Amniotic epithelial cell (primary cell): ENCODE data around the gene URM1.

Experiments
- DNase-seq: peaks from one replicate; pipeline ENCODE4 v3.0.0-alpha.2; 2010; ENCODE audit warnings: low read depth

Gene URM1

DNA sequence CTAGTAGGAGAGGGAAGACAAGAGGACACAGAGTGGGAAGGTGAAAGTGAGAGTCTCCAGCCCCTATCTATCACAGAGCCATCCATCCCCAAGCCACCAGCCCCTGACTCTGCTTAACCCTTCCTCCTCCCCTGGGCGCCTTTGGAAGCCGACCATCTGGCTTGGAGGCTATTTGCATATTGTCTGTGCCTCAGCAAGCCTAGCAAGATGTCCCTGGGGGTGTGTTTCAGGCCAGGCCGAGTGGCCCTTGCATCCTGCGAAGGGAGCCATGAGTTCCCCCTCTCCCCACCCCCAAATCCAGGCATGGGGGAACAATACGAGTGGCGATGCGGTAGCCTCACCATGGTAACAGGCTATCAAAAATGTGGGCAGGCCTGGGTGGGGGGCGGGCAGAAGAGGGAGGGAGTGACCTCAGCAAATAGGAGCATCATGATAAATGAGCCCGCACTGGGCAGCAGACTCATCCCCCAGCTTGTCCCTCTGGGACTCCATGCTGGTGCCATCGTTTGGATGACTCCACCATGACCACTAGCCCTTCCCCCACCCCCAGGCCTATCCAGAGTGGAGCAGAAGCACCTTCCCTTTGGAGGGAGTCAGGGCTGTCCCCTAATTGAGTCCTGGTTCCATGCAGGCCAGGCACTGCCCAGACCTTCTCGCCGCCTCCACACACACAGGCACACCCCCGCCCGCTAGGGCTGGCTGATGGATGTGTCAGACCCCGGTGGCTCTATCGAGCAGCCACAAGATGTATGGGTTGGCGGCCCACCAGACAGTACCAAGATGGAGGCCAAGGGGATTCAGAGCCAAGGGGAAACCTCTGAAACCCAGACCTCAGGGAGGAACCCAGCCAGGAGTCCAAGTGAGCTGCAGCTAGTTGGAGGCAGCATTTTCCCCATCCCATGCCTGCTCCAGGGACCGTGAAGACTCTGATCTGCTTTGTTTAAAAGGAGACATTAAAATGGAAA, 14.6 kb downstream of the URM1 start:
- DNase-seq = no peak

- DNase-seq = no peak
Observed at GRCh38 chr9:128388150-128388549, 17.0 kb downstream of the URM1 start.

- no peak for DNase-seq
Observed at GRCh38 chr9:128389395-128390149, 18.4 kb downstream of the URM1 start.

DNA sequence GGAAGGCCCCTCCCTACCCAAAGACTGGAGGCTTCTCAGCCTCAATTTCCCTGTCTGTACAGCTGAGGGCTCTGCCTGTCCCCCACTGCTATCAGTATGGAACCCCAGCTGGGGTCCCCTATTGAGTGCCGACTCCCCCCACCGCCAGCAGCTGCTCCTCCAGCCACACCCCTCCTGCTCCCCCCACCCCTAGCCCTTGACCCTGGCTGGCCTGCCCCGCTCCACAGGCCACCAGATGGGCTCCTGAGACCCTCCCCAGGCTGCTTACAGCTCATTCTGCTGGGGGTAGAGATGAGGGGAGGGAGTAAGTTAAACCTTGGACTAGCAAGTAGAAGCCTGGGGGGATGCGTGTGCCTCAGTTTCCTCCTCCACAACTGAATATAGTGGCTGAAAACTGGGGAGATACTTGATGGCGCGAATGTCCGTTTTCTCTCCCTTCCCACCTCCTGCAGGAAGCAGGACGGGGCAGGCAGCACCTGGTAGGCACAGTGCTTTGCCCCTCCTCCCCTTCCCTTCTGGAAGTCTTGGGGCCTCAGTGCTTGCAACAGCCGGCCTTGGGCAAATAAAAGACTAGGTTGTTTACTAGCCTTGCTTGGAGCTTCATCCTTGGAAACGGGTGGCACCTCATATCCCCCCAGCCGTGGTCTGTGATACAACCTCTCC, 19.1 kb downstream of the URM1 start:
- DNase-seq = no peak

GRCh38 chr9:128390813-128391711, 19.9 kb downstream of the URM1 start:
- DNase-seq = no peak

DNA sequence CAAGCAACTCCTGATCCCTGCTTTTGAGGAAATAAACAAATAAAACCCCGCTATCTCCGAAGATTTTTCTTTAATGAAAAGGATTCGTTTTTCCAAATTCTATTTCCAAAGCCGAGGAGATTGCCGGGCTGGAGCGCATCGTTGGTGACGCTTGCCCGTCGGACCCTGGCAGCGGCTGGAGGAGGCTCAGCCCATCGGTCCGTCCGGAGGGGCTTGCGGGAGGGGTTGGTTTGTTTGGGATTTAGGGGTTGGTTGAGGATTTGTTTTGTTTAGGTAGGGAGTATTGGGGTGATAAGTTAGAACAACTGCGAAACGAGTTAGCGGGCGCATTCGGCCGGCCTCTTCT, 20.8 kb downstream of the URM1 start:
- DNase-seq = no peak

- no peak for DNase-seq
Observed at GRCh38 chr9:128392302-128393144, 21.3 kb downstream of the URM1 start.

DNA sequence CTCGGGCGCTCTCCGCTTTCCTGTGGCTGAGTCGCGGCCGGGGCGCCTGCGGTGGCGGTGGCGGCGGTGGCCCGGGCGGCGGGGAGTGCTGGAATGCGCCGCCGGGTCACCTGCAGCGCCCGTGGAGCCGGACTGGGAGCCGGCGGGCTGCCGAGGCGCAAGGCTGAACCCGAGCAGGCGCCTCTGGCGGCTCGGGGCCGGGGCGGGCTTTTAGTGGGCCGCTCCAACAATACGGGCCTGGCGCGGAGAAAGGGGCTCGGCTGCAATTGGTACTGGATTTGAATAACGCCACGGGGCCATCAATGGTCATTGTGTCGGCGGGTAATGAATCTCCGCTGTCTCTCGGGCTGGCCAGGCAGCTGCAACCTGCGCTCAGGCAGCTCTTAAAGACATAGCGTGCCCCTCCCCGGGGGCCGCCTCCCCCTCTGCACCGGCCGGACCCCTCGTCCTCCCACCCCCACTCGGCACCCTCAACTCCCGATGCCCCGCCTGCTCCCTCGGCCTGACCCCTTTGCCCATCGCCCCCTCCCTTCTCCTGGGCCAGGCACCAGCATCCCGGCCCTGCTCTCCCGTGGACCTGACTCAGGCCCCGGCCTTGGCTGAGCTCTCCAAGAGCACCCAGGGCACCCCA, 22.1 kb downstream of the URM1 start:
- DNase-seq = peak; percentile 21

DNA sequence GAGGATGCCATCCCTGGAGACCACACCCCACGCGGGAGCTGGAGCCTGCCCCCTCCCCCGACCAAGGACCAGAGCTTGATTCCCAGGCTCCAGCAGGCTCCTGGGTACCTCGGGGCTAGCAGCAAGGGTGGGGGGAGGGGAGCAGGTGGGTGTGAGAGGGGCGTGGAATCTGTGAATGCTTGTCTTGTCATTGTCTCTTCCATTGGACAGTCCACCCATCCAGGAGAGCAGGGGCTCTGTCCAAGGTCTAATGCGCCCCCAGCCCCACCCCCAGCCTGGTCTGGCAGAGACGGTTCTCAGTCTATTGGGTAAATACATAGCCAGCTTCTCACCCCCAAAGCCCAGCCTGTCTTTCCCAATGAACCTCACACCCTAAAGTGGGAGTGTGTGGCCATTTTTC, 22.8 kb downstream of the URM1 start:
- no peak for DNase-seq

DNA sequence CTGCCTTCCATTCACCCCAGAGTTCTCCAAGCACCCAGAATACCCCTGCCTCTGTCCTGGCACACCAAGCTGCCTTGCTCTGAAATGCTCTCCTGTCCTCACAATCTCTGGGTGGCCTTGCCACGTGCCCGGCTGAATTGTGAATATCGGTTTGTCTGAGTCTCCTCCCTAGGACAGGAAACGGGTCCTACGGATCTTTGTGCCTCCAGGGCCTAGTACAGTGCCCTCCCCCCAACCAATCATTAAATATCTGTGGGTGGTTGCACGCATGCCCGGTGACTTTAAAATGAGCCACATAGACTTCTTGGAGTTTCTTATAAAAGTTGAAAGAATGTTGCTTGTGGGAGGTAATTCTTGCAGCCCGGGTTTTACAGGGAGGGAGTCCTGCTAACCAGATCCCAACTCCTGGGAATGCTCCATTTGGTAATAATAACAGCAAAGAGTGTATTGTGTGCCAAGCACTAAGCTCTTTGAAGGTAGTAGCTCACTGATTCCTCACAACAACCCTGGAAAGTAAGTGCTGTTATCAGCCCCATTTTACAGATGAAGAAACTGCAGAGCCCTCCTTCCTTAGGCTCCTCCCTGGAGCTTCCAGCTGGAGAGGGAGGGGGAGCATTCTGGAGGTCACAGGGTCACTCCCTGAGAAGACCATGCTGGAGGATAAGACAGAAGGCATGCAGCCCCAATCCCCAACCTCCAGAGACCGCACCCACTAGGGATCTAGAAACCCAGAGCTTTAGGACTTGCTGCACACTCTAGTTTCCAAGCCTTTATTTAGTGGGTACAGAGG, 23.4 kb downstream of the URM1 start:
- no peak for DNase-seq

DNA sequence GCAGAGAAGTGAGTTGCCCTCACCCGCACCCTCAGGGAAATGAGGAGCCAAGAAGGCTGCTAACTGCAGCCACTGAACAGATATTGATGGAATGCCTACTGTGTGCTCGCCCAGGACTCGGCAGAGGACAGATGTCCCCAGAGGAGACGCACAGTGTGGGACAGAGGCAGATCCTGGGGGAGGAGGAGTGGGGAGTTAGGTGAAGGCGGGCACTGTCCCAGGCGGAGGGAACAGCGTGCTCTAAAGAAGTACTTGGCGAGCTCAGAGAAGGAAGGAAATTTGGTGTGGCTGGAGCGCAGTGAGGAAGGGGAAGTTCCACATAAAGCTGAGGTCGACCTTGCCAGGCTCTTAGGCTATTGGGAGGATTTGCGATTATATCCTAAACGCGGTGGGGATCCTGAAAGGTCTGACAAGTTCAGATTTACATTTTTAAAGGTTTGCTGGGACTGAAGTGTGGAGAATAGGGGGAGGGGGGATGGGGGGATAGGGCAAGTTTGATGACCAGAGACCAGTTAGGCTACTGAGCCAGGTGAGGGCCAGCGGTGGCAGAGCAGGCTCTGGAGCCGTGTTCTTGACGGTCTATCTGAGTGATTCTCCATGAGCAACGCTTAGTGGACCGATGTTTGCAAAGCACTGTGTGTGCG, 25.9 kb downstream of the URM1 start:
- DNase-seq = no peak

- no peak for DNase-seq
Observed at GRCh38 chr9:128397831-128398230, 26.7 kb downstream of the URM1 start.

DNA sequence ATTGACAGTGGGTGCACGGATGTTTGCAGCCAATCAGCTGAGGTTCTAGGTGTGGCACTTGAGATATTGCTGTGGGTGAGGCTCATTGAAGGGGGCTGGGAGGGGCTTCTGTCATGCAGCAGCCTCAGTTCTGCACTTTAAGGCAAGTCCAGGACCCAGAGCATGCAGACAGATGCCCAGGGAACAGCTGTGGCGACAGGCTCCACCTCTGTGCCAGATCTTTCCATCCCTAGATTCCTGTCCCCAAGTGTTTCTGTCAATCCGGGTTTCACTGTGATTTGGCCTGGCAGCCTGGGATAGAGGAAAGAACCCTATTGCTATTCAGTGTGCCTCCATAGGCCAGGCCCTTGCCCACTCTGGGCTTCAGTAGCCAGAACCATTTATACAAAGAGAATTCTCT, 28.7 kb downstream of the URM1 start:
- no peak for DNase-seq

DNA sequence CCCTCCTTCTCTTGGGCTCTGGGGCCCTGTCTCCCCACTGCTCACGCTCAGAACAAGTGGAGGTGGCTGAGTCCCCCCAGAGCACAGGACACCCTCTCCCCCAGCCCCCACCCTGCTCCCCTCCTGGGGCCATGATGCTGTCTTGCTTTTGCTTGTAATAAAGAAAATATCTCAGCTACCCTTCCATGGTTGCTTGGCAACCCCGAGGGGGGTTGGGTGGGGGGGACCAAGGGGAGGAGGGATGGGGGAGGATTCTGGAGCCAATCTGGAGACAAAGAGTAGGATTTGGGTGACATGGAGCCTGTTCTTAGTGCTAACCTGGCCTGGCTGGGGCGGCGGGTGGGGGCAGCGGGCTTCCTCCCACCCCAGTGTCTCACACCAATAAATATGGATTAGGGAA, 33.4 kb downstream of the URM1 start:
- DNase-seq = no peak

DNA sequence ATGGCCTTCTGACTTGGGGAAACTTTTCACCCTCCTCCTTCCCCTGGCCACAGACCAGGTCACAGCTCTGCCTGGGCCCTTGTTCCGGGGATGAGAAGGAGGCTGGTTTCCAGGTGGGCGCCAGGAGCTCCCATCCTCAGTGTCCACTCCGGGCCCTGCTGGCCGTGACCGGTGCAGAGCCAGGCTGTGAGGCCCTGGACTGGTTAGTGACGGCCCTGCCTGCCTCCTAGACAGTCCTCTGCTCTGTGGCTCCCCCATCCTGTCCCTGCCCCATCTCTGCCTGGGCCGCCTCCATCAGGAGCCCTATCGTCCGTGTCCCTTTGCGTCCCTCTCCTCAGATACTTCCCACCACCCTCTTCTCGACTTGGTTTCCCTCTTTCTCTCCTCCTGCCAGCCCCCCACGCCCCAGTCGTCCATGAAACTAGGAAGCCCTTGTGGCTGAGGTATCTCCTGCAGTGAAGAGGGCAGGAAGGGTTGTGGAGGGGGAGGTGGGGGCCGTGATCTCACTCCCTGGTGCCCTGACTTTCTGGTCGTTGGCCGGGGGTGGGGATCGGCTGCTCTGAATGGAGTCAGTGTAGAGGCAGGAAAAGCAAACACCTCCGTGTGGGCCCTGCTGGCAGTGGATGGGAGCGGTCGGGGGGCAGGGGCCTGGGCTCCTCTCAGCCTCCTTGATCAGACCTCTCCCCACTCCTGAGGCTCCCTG, 34.1 kb downstream of the URM1 start:
- no peak for DNase-seq

- DNase-seq = no peak
Observed at GRCh38 chr9:128405780-128406171, 34.6 kb downstream of the URM1 start.

- no peak for DNase-seq
Observed at GRCh38 chr9:128406848-128407391, 35.7 kb downstream of the URM1 start.

DNA sequence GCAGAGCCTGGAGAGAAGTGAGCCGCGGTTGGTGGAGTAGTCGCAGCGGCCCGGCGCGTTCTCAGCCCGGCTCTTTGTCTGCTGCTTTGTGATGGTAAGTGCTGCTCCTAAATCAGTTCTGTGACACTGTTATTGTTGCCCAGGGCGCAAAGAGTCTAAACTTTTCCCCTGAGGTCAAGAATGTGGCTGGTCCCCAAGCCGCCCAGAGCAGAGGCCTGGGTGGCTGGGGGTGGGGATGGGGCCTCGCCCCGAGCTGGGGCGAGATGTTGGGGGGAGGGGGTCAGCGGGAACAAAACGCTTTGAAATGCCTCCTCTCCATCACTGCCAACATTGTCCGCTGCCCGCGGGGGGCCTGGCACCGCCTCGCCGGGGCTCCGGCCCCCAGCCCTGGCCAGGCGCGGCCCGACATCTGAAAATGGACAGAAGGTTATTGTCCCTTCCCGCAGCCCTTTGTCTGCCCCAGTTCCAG, 37.8 kb downstream of the URM1 start:
- no peak for DNase-seq
